Measurements from ENCODE around the gene SGMS1. TPM values are rescaled to one million over a fixed set of nuclear protein-coding genes. Genes with fewer than 3 reads are reported as not detected.
"Not testable (repeated sequence)": the region's sequence is repeated elsewhere in the genome, so short reads cannot be mapped to it uniquely, and the experiment has no call there.

SGMS1 gene
- total and polyA plus RNA-seq, 2 experiments from 2014 or later = 15.0 to 34.7 TPM

DNA sequence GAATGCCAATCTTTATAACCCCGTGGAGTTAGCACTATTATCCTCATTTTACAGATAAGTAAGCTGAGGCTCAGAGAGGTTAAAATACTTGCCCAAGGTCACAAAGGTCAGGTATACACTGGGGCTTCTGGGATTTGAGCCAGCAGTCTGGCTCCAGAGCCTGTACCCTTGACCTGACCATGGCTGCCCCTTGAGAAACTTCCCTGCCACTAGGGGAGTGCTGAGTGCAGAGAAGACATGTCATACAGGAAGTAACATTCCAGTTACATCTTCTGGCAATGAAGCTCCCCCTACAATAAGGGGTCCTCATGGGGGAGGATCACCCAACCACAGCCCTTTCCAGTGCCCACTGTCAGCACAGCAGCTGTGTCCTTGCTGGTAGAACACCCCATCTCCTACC is 43.6 kb upstream of the SGMS1 start:
- DNase-seq (ENCODE audit: low spot score); H3K4me2 ChIP-seq: not testable (repeated sequence)
- ATAC-seq = peak; percentile 40; the same call in 1 of the 3 replicates

DNA sequence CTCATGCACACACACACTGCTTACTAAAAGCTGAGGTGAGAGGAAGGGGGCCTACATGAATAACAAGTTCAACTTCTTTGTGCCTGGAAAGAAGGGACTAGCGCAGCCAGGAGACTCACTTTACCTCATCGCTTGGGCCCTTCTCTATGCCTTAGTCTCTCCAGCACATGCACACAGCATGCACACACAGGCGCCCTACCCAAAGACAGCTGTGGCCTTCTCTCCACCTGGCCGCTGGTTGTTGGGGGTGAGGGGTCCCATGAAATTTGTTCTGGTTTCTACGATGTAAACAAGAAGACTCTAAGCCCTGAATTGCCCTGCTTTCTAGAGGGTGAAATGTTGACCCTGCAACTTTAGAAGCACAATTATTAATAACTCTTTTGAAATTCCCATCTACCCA is 38.7 kb upstream of the SGMS1 start:
- H3K9me2 ChIP-seq (ENCODE audit: insufficient read depth); H3K79me2 ChIP-seq (replicated peaks; ENCODE audit: insufficient read depth); H3K4me3 ChIP-seq; H3F3A ChIP-seq (replicated peaks; ENCODE audit: low read depth); H3K27ac Mint-ChIP-seq; H3K27me3 ChIP-seq (ENCODE audit: insufficient read depth); H3K4me3 Mint-ChIP-seq; H3K36me3 Mint-ChIP-seq (ENCODE audit: low read depth); H4K20me1 ChIP-seq (replicated peaks; ENCODE audit: insufficient read depth); H2AFZ ChIP-seq; H3K9me3 Mint-ChIP-seq; H3K27me3 Mint-ChIP-seq (ENCODE audit: insufficient read depth, low read depth, poor library complexity); DNase-seq (ENCODE audit: low spot score); ATAC-seq; H3K36me3 ChIP-seq (ENCODE audit: insufficient read depth); H3K4me1 ChIP-seq (ENCODE audit: insufficient read depth); H3K27ac ChIP-seq (ENCODE audit: low read depth); H3K4me1 Mint-ChIP-seq; H3K4me2 ChIP-seq: not testable (repeated sequence)

More for the DNA sequence above, 43.6 kb upstream of the SGMS1 start:
- H3K36me3 Mint-ChIP-seq (ENCODE audit: low read depth); H3K79me2 ChIP-seq (replicated peaks; ENCODE audit: insufficient read depth); H3K4me1 ChIP-seq (ENCODE audit: insufficient read depth); H3K27me3 ChIP-seq (ENCODE audit: insufficient read depth); H3K4me1 Mint-ChIP-seq; H2AFZ ChIP-seq; H3K27ac Mint-ChIP-seq; H4K20me1 ChIP-seq (replicated peaks; ENCODE audit: insufficient read depth); H3K4me3 ChIP-seq; H3K36me3 ChIP-seq (ENCODE audit: insufficient read depth); H3K9me3 Mint-ChIP-seq; H3K27me3 Mint-ChIP-seq (ENCODE audit: insufficient read depth, low read depth, poor library complexity); H3K4me3 Mint-ChIP-seq; H3K27ac ChIP-seq (ENCODE audit: low read depth); H3F3A ChIP-seq (replicated peaks; ENCODE audit: low read depth); H3K9me2 ChIP-seq (ENCODE audit: insufficient read depth): not testable (repeated sequence)

DNA sequence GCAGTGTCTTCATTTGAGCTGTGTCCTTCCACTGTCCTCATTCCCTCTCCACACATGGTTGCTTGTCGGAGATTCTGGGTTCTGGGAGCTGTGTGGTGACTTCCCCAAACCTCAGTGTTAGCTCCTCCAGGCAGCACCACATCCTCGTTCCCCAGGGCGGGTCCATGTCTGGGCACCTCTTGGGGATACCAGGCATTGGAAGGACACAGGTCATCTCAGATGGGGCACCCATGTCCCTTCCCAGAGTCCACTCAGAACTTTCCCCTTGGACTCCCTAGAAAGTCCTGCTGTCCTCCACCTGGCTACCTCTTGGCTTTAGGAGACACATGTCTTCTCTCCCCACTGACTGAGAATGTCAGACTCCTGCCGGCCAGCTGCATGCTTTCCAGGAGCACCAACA is 37.8 kb upstream of the SGMS1 start:
- H3K79me2 ChIP-seq (replicated peaks; ENCODE audit: insufficient read depth); DNase-seq (ENCODE audit: low spot score); H2AFZ ChIP-seq; H3F3A ChIP-seq (replicated peaks; ENCODE audit: low read depth); H3K9me2 ChIP-seq (ENCODE audit: insufficient read depth); H3K4me3 Mint-ChIP-seq; H3K27ac Mint-ChIP-seq; H3K4me1 Mint-ChIP-seq; H3K9me3 Mint-ChIP-seq; H4K20me1 ChIP-seq (replicated peaks; ENCODE audit: insufficient read depth); H3K4me1 ChIP-seq (ENCODE audit: insufficient read depth); ATAC-seq; H3K36me3 Mint-ChIP-seq (ENCODE audit: low read depth); H3K36me3 ChIP-seq (ENCODE audit: insufficient read depth); H3K4me2 ChIP-seq; H3K27me3 ChIP-seq (ENCODE audit: insufficient read depth); H3K27ac ChIP-seq (ENCODE audit: low read depth); H3K4me3 ChIP-seq; H3K27me3 Mint-ChIP-seq (ENCODE audit: insufficient read depth, low read depth, poor library complexity): not testable (repeated sequence)

DNA sequence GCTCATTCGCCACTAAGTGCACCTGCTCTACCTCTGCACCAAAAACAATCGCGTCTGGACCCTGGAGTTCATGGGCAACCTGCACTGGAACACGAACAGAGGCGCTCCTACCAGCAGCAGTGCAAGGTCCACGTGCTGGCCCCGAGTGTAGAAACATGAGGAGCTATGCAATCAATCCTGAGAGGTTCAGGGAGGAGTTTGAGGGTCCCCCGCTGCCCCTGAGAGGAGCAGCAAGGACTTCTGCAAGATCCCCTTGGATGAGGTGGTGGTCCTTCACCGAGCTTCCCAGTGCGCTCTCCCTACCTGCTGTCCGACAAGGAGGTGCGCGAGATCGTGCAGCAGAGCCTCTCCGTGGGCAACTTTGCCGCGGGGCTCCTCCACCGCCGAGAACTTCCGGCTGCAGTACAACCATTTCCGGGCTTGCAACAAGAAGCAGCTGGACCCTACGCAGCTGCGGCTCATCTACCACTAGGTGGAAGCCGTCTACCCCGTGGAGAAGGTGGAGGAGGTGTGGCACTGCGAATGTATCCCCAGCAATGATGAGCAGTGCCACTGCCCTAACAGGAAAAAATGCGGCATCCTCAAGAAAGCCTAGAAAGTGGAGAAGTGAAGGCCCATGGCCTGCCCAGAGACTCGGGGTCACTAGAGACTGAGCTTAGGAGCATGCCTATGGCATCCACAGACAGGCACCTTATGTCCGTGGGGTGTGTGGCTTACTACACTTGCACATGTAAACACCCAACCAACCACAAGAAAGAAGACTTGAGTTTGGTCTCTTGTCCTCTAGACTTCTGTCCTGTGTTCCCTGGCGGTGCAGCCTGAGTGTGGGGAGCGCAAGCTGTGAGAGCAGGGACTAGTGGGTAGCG is 36.3 kb upstream of the SGMS1 start:
- H3K4me1 ChIP-seq (ENCODE audit: insufficient read depth); H2AFZ ChIP-seq; H4K20me1 ChIP-seq (replicated peaks; ENCODE audit: insufficient read depth); H3K4me3 ChIP-seq; H3K27me3 Mint-ChIP-seq (ENCODE audit: insufficient read depth, low read depth, poor library complexity); H3K9me2 ChIP-seq (ENCODE audit: insufficient read depth); H3K4me2 ChIP-seq; H3K4me1 Mint-ChIP-seq; H3K27ac Mint-ChIP-seq; H3K27ac ChIP-seq (ENCODE audit: low read depth); H3K4me3 Mint-ChIP-seq; H3K36me3 Mint-ChIP-seq (ENCODE audit: low read depth); H3K9me3 Mint-ChIP-seq; H3K36me3 ChIP-seq (ENCODE audit: insufficient read depth); H3K27me3 ChIP-seq (ENCODE audit: insufficient read depth); H3F3A ChIP-seq (replicated peaks; ENCODE audit: low read depth); H3K79me2 ChIP-seq (replicated peaks; ENCODE audit: insufficient read depth): not testable (repeated sequence)
- ATAC-seq (peak; percentile 94), DNase-seq (ENCODE audit: low spot score) (peak; percentile 5)
- TF ChIP-seq, protein P1, sequence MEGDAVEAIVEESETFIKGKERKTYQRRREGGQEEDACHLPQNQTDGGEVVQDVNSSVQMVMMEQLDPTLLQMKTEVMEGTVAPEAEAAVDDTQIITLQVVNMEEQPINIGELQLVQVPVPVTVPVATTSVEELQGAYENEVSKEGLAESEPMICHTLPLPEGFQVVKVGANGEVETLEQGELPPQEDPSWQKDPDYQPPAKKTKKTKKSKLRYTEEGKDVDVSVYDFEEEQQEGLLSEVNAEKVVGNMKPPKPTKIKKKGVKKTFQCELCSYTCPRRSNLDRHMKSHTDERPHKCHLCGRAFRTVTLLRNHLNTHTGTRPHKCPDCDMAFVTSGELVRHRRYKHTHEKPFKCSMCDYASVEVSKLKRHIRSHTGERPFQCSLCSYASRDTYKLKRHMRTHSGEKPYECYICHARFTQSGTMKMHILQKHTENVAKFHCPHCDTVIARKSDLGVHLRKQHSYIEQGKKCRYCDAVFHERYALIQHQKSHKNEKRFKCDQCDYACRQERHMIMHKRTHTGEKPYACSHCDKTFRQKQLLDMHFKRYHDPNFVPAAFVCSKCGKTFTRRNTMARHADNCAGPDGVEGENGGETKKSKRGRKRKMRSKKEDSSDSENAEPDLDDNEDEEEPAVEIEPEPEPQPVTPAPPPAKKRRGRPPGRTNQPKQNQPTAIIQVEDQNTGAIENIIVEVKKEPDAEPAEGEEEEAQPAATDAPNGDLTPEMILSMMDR (conservative IDR thresholded peaks at IDR 0.05; ENCODE audit: low read depth in 2 of 2) = peak in 1 of 2 experiments; percentile 37; a peak in 2 of 4 replicates

DNA sequence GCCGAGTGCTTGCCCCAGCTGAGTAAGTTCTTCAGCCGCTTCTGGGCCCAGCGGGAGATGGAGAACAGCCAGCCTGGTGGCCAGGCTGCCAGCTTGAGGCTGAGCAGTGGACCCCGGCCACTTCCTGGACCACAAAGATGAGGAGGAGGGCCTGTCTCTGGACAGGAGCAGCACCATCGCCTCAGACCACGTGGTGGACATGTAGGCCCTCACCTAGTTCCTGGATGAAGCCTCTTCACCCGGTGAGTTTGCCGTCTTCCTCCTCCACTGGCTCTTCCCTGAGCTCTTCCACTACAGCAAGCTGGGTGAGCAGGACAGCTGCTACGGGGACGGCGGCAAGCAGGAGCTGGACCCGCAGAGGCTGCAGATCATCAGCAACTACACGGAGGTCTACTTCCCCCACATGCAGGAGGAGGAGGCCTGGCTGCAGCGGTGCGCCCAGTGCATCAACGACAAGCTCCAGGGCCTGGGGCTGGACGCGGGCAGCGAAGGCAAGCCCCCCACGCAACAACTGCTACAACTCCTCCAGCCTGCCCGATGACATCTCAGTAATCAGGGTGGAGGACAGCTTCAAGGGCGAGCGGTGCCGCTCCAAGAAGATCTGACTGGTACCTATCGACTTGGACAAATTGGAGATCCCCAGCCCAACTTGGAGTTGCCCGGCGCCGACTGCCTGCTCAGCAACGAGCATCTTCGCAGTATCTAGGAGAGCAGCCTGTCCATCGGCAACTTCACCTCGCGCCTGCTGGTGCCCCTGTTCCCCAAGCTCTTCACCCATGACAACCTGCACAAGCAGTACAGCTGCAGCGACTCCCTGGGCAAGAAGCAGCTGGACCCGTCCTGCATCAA is 35.5 kb upstream of the SGMS1 start:
- not testable (repeated sequence) for H3K4me1 Mint-ChIP-seq; H3K79me2 ChIP-seq (replicated peaks; ENCODE audit: insufficient read depth); H3K27ac Mint-ChIP-seq; H3K27me3 Mint-ChIP-seq (ENCODE audit: insufficient read depth, low read depth, poor library complexity); H3K4me2 ChIP-seq; H3K36me3 ChIP-seq (ENCODE audit: insufficient read depth); H4K20me1 ChIP-seq (replicated peaks; ENCODE audit: insufficient read depth); DNase-seq (ENCODE audit: low spot score); H3K4me3 ChIP-seq; H2AFZ ChIP-seq; H3K27ac ChIP-seq (ENCODE audit: low read depth); H3K36me3 Mint-ChIP-seq (ENCODE audit: low read depth); H3K27me3 ChIP-seq (ENCODE audit: insufficient read depth); H3K4me1 ChIP-seq (ENCODE audit: insufficient read depth); H3K4me3 Mint-ChIP-seq; H3K9me2 ChIP-seq (ENCODE audit: insufficient read depth); ATAC-seq; H3F3A ChIP-seq (replicated peaks; ENCODE audit: low read depth); H3K9me3 Mint-ChIP-seq
